GM12874 (cell line): Measurements from ENCODE around the gene RAET1E.

Experiments used
- CTCF ChIP-seq: IDR thresholded peaks from 2 replicates; pipeline ENCODE4 v1.5.1; 2011; ENCODE audit warnings: low read depth, mild to moderate bottlenecking, control low read depth, low read length, moderate library complexity; ENCODE audit not compliant: insufficient read depth

Gene RAET1E

DNA sequence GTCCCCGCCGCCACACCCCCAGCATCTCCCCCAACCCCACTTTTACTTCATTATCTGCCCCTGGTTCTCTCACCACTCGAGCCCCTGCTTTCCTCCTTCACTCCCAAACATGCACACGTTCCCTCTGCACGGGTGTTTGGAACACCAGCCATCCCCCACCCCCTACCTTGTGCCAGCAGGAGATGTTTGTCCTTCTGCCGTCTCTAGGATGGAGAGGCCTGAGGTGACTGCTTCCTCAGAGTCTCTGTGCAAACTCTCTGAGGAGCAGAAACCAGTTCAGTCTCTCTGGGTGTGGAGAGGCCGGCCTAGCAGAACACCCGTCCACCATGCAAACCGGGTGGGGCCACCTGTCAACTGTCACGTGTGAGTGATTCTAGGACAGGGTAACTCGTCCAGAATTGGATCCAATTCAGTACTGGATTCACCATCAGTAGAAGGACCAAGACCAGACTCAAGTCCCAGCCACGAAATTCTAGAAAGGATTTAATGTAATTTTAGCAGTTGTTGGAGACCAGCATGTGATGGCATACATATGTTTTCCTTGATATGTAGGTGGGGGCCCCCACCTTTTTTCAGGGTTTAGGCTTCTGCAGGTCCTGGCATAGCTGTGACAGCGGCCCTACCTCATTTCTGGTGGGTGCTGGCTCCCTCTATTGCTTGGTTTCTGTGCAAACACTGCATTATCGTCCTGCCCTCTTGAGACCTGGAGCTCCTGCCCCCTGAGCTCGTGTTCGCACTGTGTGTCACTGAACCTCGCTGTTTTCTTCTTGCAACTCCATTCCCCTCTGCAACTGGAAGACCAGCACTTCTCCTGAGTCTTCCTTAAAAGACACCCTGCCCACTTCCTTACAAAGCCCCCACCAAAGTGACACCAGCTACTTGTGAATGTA lies at the start of gene RAET1E:
Gene RAET1E (minus strand): TSS at position 259 of the 890 bp plus-strand sequence. CDS start 7,212 bp downstream, outside the sequence.
- TF ChIP-seq CTCF, result no peak

- TF ChIP-seq CTCF, result no peak
Observed at GRCh38 chr6:149942461-149942829, 44.5 kb upstream of the RAET1E start.

DNA sequence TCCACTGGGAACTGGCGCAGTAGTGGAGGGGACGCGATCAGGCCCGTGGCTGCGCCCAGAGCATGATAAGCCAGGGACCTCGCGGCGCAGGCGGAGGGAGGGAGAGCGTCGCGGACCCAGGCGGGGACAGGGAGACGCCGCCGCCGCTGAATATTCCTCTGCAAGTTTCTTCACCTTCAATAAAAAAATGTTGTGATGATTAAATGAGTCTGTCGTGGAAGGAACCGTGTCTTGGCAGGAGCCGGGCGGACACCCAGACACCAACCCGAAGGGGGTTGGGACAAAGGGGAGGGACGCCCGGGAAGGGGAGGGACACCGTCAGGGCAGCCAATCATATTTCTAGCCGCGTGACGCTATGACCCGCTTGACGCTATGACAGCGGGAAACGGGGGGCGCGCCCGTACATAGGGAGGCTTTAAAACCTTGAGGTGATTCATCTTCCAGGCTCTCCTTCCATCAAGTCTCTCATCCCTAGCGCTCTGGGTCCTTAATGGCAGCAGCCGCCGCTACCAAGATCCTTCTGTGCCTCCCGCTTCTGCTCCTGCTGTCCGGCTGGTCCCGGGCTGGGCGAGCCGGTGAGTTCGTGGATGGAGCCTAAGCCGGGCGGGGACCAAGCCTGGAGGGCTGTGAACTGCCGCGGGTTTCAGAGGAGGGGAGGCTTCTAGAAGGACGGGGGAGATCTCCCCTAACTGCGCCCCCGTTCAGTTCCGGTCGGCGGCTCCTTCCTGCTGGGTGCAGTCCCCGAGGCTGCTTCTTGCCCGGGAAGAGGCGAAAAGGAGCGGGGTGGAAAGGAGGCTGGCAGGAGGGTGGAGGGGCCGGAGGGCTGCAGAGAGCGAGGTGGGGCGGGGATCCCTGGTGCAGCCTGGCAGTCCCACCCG lies 43.9 kb upstream of the RAET1E start, which contains the start of gene ULBP2:
Gene ULBP2 (plus strand): TSS at position 432 of the 878 bp plus-strand sequence. CDS start 59 bp downstream, at position 491.
- no peak for TF ChIP-seq CTCF

DNA sequence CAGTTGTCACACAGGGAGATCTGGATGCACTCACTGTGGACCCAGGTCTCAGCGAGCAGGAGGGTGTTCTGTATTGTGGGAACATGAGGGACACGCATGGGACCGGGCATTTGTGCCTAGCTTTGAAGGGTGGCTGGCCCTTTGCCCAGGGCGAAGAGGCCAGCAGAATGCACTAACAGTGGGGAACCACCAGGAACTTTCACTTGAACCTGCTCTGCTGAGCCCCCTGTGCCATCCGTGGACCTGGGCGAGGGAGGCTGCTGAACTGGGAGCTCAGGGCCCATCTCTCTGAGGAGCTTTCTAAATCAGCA lies 42.7 kb upstream of the RAET1E start:
- TF ChIP-seq CTCF, result no peak

DNA sequence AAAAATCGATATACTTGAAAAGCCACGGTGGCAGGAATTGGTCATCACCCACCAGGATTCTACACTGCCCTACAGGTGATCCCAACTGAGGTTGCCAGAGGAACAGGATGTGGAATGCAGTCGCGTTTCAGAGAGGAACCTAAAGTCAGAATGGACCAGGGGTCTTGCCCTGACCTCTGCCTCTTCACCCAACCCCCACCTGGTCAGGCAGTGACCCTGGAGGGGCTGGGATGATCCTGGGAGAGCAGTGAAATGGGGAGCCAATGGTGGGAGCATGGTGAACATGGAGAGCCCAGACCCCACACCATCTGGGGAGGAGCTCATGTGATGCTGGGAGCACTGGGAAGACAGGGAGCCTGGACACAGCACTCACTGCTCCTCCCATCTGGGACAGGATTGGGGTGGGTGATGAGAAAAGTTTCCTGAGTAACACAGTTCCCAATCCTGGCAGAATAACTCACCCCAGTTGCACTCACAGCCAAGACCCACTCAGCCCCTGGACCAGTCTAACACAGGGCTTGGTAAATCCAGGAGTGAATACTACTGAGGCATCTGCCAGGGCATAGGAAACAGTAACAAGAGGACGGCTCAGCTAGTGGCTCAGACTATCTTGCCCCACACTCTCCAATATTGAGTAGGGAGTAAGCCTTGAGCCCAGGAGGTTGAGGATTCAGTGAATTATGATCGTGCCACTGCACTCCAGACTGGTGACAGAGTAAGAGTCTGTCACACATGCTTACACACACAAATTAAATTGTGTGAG lies 42.2 kb upstream of the RAET1E start:
- TF ChIP-seq CTCF, result no peak

DNA sequence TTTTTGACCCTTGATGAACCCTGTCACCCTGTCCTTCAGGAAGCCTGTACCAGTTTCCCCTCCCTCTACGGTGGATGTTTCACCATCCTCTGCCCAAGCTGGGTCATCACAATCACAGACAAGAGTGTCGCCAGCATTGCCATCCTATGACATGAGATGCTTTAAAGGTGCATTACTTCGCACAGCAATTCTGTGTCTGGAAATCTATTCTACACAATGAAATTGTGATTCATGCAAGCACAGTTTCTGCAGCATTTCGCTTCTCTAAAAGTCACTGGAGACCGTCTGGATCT lies 41.4 kb upstream of the RAET1E start:
- no peak for TF ChIP-seq CTCF
